ENCODE data around the gene ACSF3. TPM values are rescaled to one million over a fixed set of nuclear protein-coding genes. Genes with fewer than 3 reads are reported as not detected.
"Not testable (repeated sequence)": the region's sequence is repeated elsewhere in the genome, so short reads cannot be mapped to it uniquely, and the experiment has no call there.

ACSF3 gene
- total RNA-seq, 1 experiment from 2014 or later = 30.8 TPM

- ATAC-seq = peak; percentile 27; the same call in 1 of the 2 replicates
- Histone ChIP-seq H3K4me1 (ENCODE audit: control insufficient read depth, insufficient read depth, low read length) (no peaks in the 10 kb centered on the region; the same call in 1 of the 2 replicates), H3K4me3 (ENCODE audit: low read depth in 2 of 2, low read length in 2 of 2) (no peak overlapping the region), H3K27me3 (ENCODE audit: control insufficient read depth, insufficient read depth, low read length) (no peaks in the 10 kb centered on the region), H3K27ac (ENCODE audit: low read length) (no peak overlapping the region), H3K36me3 (ENCODE audit: control insufficient read depth, insufficient read depth, low read length) (no peaks in the 10 kb centered on the region), H3K9me3 (ENCODE audit: control insufficient read depth, insufficient read depth, low read depth, low read length) (no peaks in the 10 kb centered on the region)
- TF ChIP-seq REST (IDR thresholded peaks at IDR 0.05; ENCODE audit: insufficient read depth in 1 of 2, low read depth in 2 of 2, low read length in 1 of 2) = no peak
- TF ChIP-seq TCF7L2 (IDR thresholded peaks at IDR 0.05; ENCODE audit: low read depth, low read length) = no peak
- no peak for TF ChIP-seq POLR2AphosphoS5 (IDR thresholded peaks at IDR 0.05; ENCODE audit: low read depth, low read length)
- no peak for TF ChIP-seq CTCF (IDR thresholded peaks at IDR 0.05)
- TF ChIP-seq SIN3A (IDR thresholded peaks at IDR 0.05; ENCODE audit: borderline replicate concordance, insufficient read depth, low read depth, low read length) = no peak
- intact Hi-C loops (cut with micrococcal nuclease; ENCODE audit: unreplicated experiment) = no loop called here
- in situ Hi-C loops (cut with HindIII; ENCODE audit: low pct_unique_long_range_greater_than_20kb, low sequenced_read_pairs) = no loop called here
- BruUV-seq (replicated peaks) = no TSS peak
- ChIA-PET POLR2A (no interaction called here), CTCF (no interaction called here)
- DNase-seq (ENCODE audit: low read depth, low spot score) = no peak
Measured at GRCh38 chr16:89184677-89184932, 91.0 kb downstream of the ACSF3 start.

GRCh38 chr16:89184933-89185794 is 91.5 kb downstream of the ACSF3 start:
- Histone ChIP-seq H3K27ac (ENCODE audit: low read length) (no peak overlapping the region), H3K4me1 (ENCODE audit: control insufficient read depth, insufficient read depth, low read length) (no peaks in the 10 kb centered on the region; the same call in 1 of the 2 replicates), H3K36me3 (ENCODE audit: control insufficient read depth, insufficient read depth, low read length) (no peaks in the 10 kb centered on the region), H3K27me3 (ENCODE audit: control insufficient read depth, insufficient read depth, low read length) (no peaks in the 10 kb centered on the region), H3K4me3 (ENCODE audit: low read depth in 2 of 2, low read length in 2 of 2) (no peak overlapping the region), H3K9me3 (ENCODE audit: control insufficient read depth, insufficient read depth, low read depth, low read length) (no peaks in the 10 kb centered on the region)
- DNase-seq (ENCODE audit: low read depth, low spot score) (no peak), ATAC-seq (no peak)
- ChIA-PET POLR2A (no interaction called here), CTCF (no interaction called here)
- BruUV-seq (replicated peaks) = no TSS peak
- TF ChIP-seq TCF7L2 (IDR thresholded peaks at IDR 0.05; ENCODE audit: low read depth, low read length) = no peak
- no peak for TF ChIP-seq REST (IDR thresholded peaks at IDR 0.05; ENCODE audit: insufficient read depth in 1 of 2, low read depth in 2 of 2, low read length in 1 of 2)
- no peak for TF ChIP-seq SIN3A (IDR thresholded peaks at IDR 0.05; ENCODE audit: borderline replicate concordance, insufficient read depth, low read depth, low read length)
- intact Hi-C loops (cut with micrococcal nuclease; ENCODE audit: unreplicated experiment) (no loop called here), in situ Hi-C loops (cut with HindIII; ENCODE audit: low pct_unique_long_range_greater_than_20kb, low sequenced_read_pairs) (no loop called here)

DNA sequence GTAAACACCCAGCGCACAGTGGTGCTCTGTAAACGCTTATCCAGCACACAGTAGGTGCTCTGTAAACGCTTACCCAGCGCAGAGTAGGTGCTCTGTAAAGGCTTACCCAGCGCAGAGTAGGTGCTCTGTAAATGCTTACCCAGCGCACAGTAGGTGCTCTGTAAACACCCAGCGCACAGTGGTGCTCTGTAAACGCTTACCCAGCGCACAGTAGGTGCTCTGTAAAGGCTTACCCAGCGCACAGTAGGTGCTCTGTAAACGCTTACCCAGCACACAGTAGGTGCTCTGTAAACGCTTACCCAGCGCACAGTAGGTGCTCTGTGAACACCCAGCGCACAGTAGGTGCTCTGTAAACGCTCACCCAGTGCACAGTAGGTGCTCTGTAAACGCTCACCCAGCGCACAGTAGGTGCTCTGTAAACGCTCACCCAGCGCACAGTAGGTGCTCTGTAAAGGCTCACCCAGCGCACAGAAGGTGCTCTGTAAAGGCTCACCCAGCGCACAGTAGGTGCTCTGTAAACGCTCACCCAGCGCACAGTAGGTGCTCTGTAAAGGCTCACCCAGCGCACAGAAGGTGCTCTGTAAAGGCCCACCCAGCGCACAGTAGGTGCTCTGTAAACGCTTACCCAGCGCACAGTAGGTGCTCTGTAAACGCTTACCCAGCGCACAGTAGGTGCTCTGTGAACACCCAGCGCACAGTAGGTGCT is 92.4 kb downstream of the ACSF3 start:
- POLR2A ChIA-PET; intact Hi-C loops (cut with micrococcal nuclease; ENCODE audit: unreplicated experiment): not testable (repeated sequence)

GRCh38 chr16:89186593-89187031 is 93.0 kb downstream of the ACSF3 start:
- H3K4me3 ChIP-seq (ENCODE audit: low read depth in 2 of 2, low read length in 2 of 2); in situ Hi-C loops (cut with HindIII; ENCODE audit: low pct_unique_long_range_greater_than_20kb, low sequenced_read_pairs); H3K36me3 ChIP-seq (ENCODE audit: control insufficient read depth, insufficient read depth, low read length); ATAC-seq; H3K27ac ChIP-seq (ENCODE audit: low read length); DNase-seq (ENCODE audit: low read depth, low spot score); H3K27me3 ChIP-seq (ENCODE audit: control insufficient read depth, insufficient read depth, low read length); CTCF ChIA-PET; POLR2A ChIA-PET; H3K4me1 ChIP-seq (ENCODE audit: control insufficient read depth, insufficient read depth, low read length); BruUV-seq (replicated peaks); intact Hi-C loops (cut with micrococcal nuclease; ENCODE audit: unreplicated experiment); H3K9me3 ChIP-seq (ENCODE audit: control insufficient read depth, insufficient read depth, low read depth, low read length): not testable (repeated sequence)

More for the DNA sequence above, 92.4 kb downstream of the ACSF3 start:
- H3K4me1 ChIP-seq (ENCODE audit: control insufficient read depth, insufficient read depth, low read length); H3K27ac ChIP-seq (ENCODE audit: low read length); CTCF ChIA-PET; in situ Hi-C loops (cut with HindIII; ENCODE audit: low pct_unique_long_range_greater_than_20kb, low sequenced_read_pairs); ATAC-seq; H3K9me3 ChIP-seq (ENCODE audit: control insufficient read depth, insufficient read depth, low read depth, low read length); H3K27me3 ChIP-seq (ENCODE audit: control insufficient read depth, insufficient read depth, low read length); BruUV-seq (replicated peaks); DNase-seq (ENCODE audit: low read depth, low spot score); H3K36me3 ChIP-seq (ENCODE audit: control insufficient read depth, insufficient read depth, low read length); H3K4me3 ChIP-seq (ENCODE audit: low read depth in 2 of 2, low read length in 2 of 2): not testable (repeated sequence)

Measured in Panc1 (cell line).